ENCODE results near the gene PLEKHJ1. TPM values are rescaled to one million over a fixed set of nuclear protein-coding genes. Genes with fewer than 3 reads are reported as not detected.

The PLEKHJ1 gene
- total and polyA plus RNA-seq, 7 donors, result 40.7 to 255 (median 57.3) TPM

DNA sequence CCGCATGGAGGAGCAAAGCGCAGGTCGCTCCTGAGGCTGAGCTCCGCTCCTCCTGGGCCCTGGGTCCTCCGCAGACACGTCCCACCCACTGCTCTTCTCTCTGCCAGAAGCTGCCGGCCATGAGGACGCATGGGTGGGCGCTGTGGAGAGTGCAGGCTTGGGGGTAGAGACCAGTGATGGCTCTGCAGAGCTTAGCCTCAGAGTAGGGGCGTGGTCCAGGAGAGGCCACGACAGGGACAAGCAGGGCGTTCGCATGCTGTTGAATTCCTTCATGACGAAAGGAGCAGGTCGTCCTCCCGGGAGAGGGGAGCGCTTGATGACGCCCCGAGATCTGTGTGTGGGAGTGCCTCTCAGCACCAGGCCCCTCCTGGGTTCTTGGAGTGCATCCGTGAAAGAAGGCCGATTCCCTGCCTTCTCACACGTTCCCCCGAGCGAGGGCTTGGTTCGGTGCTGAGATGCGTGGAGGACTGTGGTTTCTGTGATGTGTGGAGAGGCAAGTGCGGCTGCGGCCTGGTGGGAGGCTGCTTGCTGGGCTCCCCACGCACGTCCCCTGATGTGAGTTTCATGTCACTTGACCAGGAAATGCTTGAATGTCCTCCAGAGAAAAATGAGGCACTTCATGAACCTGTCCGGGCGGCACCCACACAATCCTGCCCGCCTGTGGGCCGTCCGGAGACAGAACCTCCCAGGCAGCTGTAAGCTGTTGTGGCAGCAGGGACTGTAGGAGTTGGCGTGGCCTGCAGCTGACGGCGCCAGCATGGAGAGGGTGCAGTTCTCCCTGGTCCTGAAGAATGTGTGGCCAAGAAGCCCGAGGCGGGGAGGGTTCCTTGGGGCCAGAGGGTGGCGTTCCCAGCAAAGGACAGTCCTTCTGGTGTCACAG lies 5.0 kb upstream of the PLEKHJ1 start:
- no peak for DNase-seq
- H3K27me3 ChIP-seq, result no peaks in the 10 kb centered on the region
- H3K9me3 ChIP-seq, result no peaks in the 10 kb centered on the region
- no peak for TF ChIP-seq POLR2A (IDR thresholded peaks at IDR 0.05)
- no peak for TF ChIP-seq EP300 (IDR thresholded peaks at IDR 0.05)
- no peak for TF ChIP-seq POLR2AphosphoS5 (IDR thresholded peaks at IDR 0.05)
- TF ChIP-seq, protein P1, sequence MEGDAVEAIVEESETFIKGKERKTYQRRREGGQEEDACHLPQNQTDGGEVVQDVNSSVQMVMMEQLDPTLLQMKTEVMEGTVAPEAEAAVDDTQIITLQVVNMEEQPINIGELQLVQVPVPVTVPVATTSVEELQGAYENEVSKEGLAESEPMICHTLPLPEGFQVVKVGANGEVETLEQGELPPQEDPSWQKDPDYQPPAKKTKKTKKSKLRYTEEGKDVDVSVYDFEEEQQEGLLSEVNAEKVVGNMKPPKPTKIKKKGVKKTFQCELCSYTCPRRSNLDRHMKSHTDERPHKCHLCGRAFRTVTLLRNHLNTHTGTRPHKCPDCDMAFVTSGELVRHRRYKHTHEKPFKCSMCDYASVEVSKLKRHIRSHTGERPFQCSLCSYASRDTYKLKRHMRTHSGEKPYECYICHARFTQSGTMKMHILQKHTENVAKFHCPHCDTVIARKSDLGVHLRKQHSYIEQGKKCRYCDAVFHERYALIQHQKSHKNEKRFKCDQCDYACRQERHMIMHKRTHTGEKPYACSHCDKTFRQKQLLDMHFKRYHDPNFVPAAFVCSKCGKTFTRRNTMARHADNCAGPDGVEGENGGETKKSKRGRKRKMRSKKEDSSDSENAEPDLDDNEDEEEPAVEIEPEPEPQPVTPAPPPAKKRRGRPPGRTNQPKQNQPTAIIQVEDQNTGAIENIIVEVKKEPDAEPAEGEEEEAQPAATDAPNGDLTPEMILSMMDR (IDR thresholded peaks at IDR 0.05), result no peak
- H3K4me3 ChIP-seq, result peak overlapping the region in 1 of 4 donors; percentile 46
- intact Hi-C loops (cut with DNase I), result no loop called here
- peaks cover 24 to 32% (median 30%) of the 10 kb centered on the region in 4 donors for H3K36me3 ChIP-seq
- WGBS, 2 donors, result 71 to 76% methylated on average over 41 of the region's 41 CpGs
- H3K4me1 ChIP-seq, result peaks cover 0 to 72% (median 61%) of the 10 kb centered on the region in 4 donors
- peak overlapping the region in 3 of 4 donors; percentile 53 to 65 (median 57) for H3K27ac ChIP-seq

DNA sequence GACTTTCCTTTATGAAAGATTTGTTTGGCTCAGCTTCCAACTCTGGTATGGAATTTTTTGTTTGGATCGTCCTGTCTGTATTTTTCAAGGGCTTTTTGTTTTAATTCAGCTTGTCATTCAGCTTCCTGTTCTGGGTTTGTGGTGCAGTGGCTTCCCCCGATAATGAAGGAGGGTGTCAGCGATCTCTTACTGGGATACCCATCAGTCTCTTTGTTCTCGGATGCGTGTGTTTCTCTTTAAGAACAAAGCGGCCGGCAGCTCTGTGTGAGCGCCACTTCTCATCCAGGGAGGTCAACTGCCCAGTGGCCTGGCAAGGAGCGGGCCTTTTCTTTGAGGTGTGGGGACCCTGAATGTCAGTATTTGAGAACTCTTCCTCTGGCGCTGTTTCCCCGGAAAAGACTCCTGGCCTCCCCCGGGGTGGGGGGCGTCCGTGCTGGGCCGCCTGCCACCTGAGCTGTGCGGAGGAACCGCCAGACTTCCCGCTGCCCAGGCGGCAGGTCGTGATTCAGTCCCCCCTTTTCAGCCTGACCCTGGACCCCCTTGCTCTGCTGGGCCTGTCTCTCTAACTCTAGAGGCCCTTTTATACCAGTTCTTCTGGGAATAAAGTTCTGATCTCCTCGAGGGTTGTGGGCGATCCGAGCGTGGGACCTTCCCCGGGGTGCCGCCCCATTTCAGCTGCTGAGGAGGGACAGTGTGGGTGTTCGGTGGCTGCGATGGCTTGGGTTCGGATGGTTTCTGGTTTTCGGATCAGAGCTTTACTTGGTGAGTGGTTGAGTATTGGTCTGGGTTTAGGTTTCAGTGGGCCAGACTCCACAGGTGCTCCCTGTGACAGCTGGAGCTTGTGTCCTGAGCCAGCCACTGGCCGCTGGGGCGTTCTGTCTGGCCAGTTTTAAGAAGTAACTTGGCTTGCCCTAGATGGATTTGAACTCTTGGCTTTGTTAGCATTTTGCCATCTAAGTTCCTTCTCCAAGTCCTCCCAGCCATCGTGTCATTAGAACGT lies 3.9 kb upstream of the PLEKHJ1 start:
- peak overlapping the region in 3 of 4 donors; percentile 29 to 46 (median 38) for H3K4me3 ChIP-seq
- peaks cover 14 to 22% (median 19%) of the 10 kb centered on the region in 4 donors for H3K36me3 ChIP-seq
- peaks cover 0 to 76% (median 65%) of the 10 kb centered on the region in 4 donors for H3K4me1 ChIP-seq
- H3K9me3 ChIP-seq, result no peaks in the 10 kb centered on the region
- TF ChIP-seq, protein P1 (IDR thresholded peaks at IDR 0.05), result no peak
- TF ChIP-seq POLR2A (IDR thresholded peaks at IDR 0.05) (no peak), EP300 (IDR thresholded peaks at IDR 0.05) (no peak), POLR2AphosphoS5 (IDR thresholded peaks at IDR 0.05) (no peak)
- peak overlapping the region; percentile 53 to 65 (median 58) for H3K27ac ChIP-seq
- intact Hi-C loops (cut with DNase I), result no loop called here
- 43 to 71% methylated on average over 34 of the region's 34 CpGs for WGBS, 2 donors
- H3K27me3 ChIP-seq, result no peaks in the 10 kb centered on the region
- DNase-seq, result no peak

DNA sequence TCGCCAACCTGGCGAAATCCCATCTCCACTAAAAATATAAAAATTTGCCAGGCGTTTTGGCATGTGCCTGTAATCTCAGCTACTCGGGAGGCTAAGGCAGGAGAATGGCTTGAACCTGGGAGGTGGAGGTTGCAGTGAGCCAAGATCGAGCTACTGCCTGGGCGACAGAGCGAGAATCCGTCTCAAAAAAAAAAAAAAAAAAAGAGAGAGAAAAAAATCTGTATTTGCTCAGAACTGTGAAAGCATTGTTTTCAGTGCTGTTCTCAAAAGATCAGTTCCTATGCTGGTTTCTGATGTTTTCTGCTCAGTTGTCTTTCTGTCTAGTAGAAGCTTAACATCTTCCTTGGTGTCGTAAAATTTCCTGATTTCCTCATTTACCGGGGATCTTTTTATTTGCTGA lies 3.0 kb upstream of the PLEKHJ1 start:
- H3K36me3 ChIP-seq, result peaks cover 6 to 13% (median 10%) of the 10 kb centered on the region in 4 donors
- H3K4me3 ChIP-seq, result peak overlapping the region in 1 of 4 donors; percentile 46
- intact Hi-C loops (cut with DNase I), result no loop called here
- H3K9me3 ChIP-seq, result no peaks in the 10 kb centered on the region
- TF ChIP-seq, protein P1 (IDR thresholded peaks at IDR 0.05), result no peak
- TF ChIP-seq POLR2A (IDR thresholded peaks at IDR 0.05), result no peak
- TF ChIP-seq EP300 (IDR thresholded peaks at IDR 0.05), result no peak
- TF ChIP-seq POLR2AphosphoS5 (IDR thresholded peaks at IDR 0.05), result no peak
- WGBS, 2 donors, result 57 to 61% methylated on average over 10 of the region's 10 CpGs
- no peaks in the 10 kb centered on the region for H3K27me3 ChIP-seq
- no peak for DNase-seq
- peak overlapping the region in 3 of 4 donors; percentile 53 to 65 (median 57) for H3K27ac ChIP-seq
- H3K4me1 ChIP-seq, result peaks cover 0 to 84% (median 74%) of the 10 kb centered on the region in 4 donors

DNA sequence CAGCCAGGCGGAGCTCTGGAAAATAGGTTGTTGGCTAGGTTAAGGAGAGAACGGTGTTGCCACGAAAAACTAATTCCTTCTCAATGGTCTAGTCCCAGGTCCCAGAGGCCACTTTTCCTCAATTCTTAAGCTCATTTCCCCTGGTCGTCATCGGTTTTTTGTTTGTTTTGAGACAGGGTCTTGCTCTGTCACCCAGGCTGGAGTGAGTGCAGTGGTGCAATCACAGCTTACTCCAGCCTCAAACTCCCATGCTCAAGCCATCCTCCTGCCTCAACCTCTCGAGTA lies 1.7 kb upstream of the PLEKHJ1 start:
- Histone ChIP-seq H3K4me3 (peak overlapping the region in 3 of 4 donors; percentile 65 to 99 (median 88)), H3K27ac (peak overlapping the region in 3 of 4 donors; percentile 97 to 98 (median 98)), H3K27me3 (no peaks in the 10 kb centered on the region), H3K36me3 (peaks cover 0 to 13% (median 8%) of the 10 kb centered on the region in 4 donors), H3K9me3 (no peaks in the 10 kb centered on the region), H3K4me1 (peaks cover 0 to 81% (median 75%) of the 10 kb centered on the region in 4 donors)
- no peak for TF ChIP-seq POLR2A (IDR thresholded peaks at IDR 0.05)
- TF ChIP-seq, protein P1 (IDR thresholded peaks at IDR 0.05), result no peak
- no peak for TF ChIP-seq EP300 (IDR thresholded peaks at IDR 0.05)
- TF ChIP-seq POLR2AphosphoS5 (IDR thresholded peaks at IDR 0.05), result no peak
- 82 to 87% methylated on average over 6 of the region's 6 CpGs for WGBS, 2 donors
- intact Hi-C loops (cut with DNase I), result loop anchor here (2.0 kb wide), 4 partner anchors 75 to 153 kb away; partner anchors contain the start of genes AP3D1 and DOT1L
- DNase-seq, result no peak

Measured in sigmoid colon (tissue), 7 donors.